K562 (cell line): ENCODE results near the gene CASKIN1. TPM values are rescaled to one million over a fixed set of nuclear protein-coding genes. Genes with fewer than 3 reads are reported as not detected.

Experiments
- ATAC-seq: fragments of 200-7000 bp; cut with Tn5 transposase; 3 replicates; pipeline ENCODE4 v1.9.1; 2020; ENCODE audit warnings: moderate library complexity
- BruUV-seq: library from RNA; stranded (reverse); fragments of 400-500 nt; replicated peaks from 2 replicates; lab custom pipeline; 2021; lab: Mats Ljungman, UMichigan
- CTCF ChIA-PET: fragments of 300-600 bp; formaldehyde crosslinking; extraction: SDS; loops from one replicate; lab custom pipeline; 2021; ENCODE audit warnings: low intra/inter-chr PET ratio; lab: Yijun Ruan, JAX
- POLR2A ChIA-PET: fragments of 300-600, 350-650 bp; sonication (Branson Sonifier 250); formaldehyde crosslinking; extraction: SDS; loops from one replicate; lab custom pipeline; 2021; ENCODE audit warnings: antibody characterized with exemption, inconsistent platforms; lab: Yijun Ruan, JAX
- DNase-seq, 4 experiments: peaks; one replicate each; pipeline versions ENCODE4 v3.0.0 to v3.0.0-alpha.2; 2011 to 2018; ENCODE audit warnings: low spot score in 3 of 4, mixed read lengths in 3 of 4; ENCODE audit errors: extremely low read depth in 1 of 4
- FAIRE-seq: peaks from 2 replicates; lab custom pipeline; 2011; peaks lifted over from hg19 to GRCh38; lab: Jason Lieb, UNC
- H2AFZ ChIP-seq: 2 replicates; pipeline ENCODE4 v1.6.0; 2011; ENCODE audit warnings: low read depth, low read length, control low read depth, inconsistent platforms
- H3K27ac ChIP-seq: fragments of 200-600 bp; 3 replicates; pipeline ENCODE4 v1.8.0; 2011; ENCODE audit warnings: low read depth, mild to moderate bottlenecking, control low read depth, inconsistent platforms, low read length, moderate library complexity, mixed read lengths; ENCODE audit errors: extremely low read depth
- H3K27me3 ChIP-seq, 2 experiments: fragments of 300-600 bp in 1 of 2; 2 replicates in 1 of 2; 3 replicates in 1 of 2; pipeline versions ENCODE4 v1.6.0 to v1.8.0; 2011; ENCODE audit warnings: inconsistent platforms in 2 of 2, low read length in 2 of 2, mild to moderate bottlenecking in 1 of 2, mixed read lengths in 1 of 2, moderate library complexity in 1 of 2; ENCODE audit not compliant: control insufficient read depth in 2 of 2, insufficient read depth in 2 of 2
- H3K36me3 ChIP-seq: fragments of 300-600 bp; 3 replicates; pipeline ENCODE4 v1.8.0; 2011; ENCODE audit warnings: mild to moderate bottlenecking, low read length, inconsistent platforms; ENCODE audit not compliant: control insufficient read depth, insufficient read depth
- H3K4me1 ChIP-seq, 2 experiments: fragments of 200-600 bp in 1 of 2; replicated peaks in 1 of 2; 2 replicates in 1 of 2; 3 replicates in 1 of 2; pipeline versions ENCODE4 v1.5.1 to v1.8.0; 2011; ENCODE audit warnings: inconsistent platforms in 2 of 2, low read length in 2 of 2, mild to moderate bottlenecking in 1 of 2, mixed read lengths in 1 of 2, moderate library complexity in 1 of 2; ENCODE audit not compliant: control insufficient read depth in 2 of 2, insufficient read depth in 2 of 2
- H3K4me2 ChIP-seq: 2 replicates; pipeline ENCODE4 v1.6.1; 2011; ENCODE audit warnings: low read length, control low read depth, inconsistent platforms, mixed read lengths; ENCODE audit not compliant: insufficient read depth
- H3K4me3 ChIP-seq: fragments of 200-600 bp; sonication (generic), shearing (Covaris generic); 2 replicates; pipeline ENCODE4 v1.5.1; 2016; ENCODE audit warnings: control low read depth, inconsistent platforms
- H3K79me2 ChIP-seq: fragments of 200-600 bp; 3 replicates; pipeline ENCODE4 v1.8.0; 2011; ENCODE audit warnings: low read length, inconsistent platforms; ENCODE audit not compliant: control insufficient read depth, insufficient read depth
- H3K9ac ChIP-seq, 2 experiments: 2 replicates each; pipeline versions ENCODE4 v1.6.0 to v1.6.1; 2011; ENCODE audit warnings: low read depth in 2 of 2, low read length in 2 of 2, control low read depth in 1 of 2, inconsistent platforms in 1 of 2, mild to moderate bottlenecking in 1 of 2, mixed read lengths in 1 of 2; ENCODE audit not compliant: insufficient read depth in 1 of 2
- H3K9me1 ChIP-seq: one replicate; pipeline ENCODE4 v1.6.0; 2011; ENCODE audit warnings: inconsistent platforms, mild to moderate bottlenecking, low read length, moderate library complexity; ENCODE audit not compliant: control insufficient read depth, insufficient read depth
- H3K9me3 ChIP-seq: replicated peaks from 2 replicates; pipeline ENCODE4 v1.5.1; 2011; ENCODE audit warnings: low read depth, low read length, inconsistent platforms; ENCODE audit not compliant: control insufficient read depth, insufficient read depth
- H4K20me1 ChIP-seq: replicated peaks from 2 replicates; pipeline ENCODE4 v1.6.1; 2011; ENCODE audit warnings: low read length, inconsistent platforms, mixed read lengths; ENCODE audit not compliant: control insufficient read depth, insufficient read depth
- DIDO1 ChIP-seq: fragments of 450-650 bp; IDR thresholded peaks from 2 replicates; pipeline ENCODE4 v1.6.1; 2016; ENCODE audit warnings: low read depth, missing biosample characterization, missing genetic modification characterization
- NCOR1 ChIP-seq: fragments of 450-650 bp; IDR thresholded peaks from 2 replicates; pipeline ENCODE4 v1.6.1; 2016; ENCODE audit warnings: mild to moderate bottlenecking, moderate library complexity
- PPARD ChIP-seq: fragments of 250-450 bp; sonication (Bioruptor Pico); IDR thresholded peaks from 2 replicates; pipeline ENCODE4 v1.8.0; 2022; ENCODE audit warnings: inconsistent platforms, mild to moderate bottlenecking, moderate library complexity
- TAF15 ChIP-seq: fragments of 200-400 bp; formaldehyde crosslinking; IDR thresholded peaks from 2 replicates; pipeline ENCODE4 v1.6.1; 2017; ENCODE audit warnings: mild to moderate bottlenecking, low read depth, low read length, moderate library complexity
- ZKSCAN8 ChIP-seq: fragments of 200-800 bp; sonication (Bioruptor generic); IDR thresholded peaks from 2 replicates; pipeline ENCODE4 v1.6.1; 2016; ENCODE audit warnings: missing genetic modification characterization, missing compliant biosample characterization
- ZNF274 ChIP-seq: IDR thresholded peaks from 2 replicates; pipeline ENCODE4 v1.6.1; 2011; ENCODE audit warnings: low read depth, mild to moderate bottlenecking, low read length, moderate library complexity, borderline replicate concordance
- ZNF324 ChIP-seq: fragments of 250-450 bp; sonication (Bioruptor Pico); IDR thresholded peaks from 2 replicates; pipeline ENCODE4 v1.4.0; 2020; ENCODE audit warnings: mild to moderate bottlenecking
- ZNF41 ChIP-seq: fragments of 250-450 bp; sonication (Bioruptor Pico); conservative IDR thresholded peaks from 2 replicates; pipeline ENCODE4 v1.4.0; 2020; ENCODE audit warnings: mild to moderate bottlenecking
- ZNF57 ChIP-seq: fragments of 450-650 bp; formaldehyde crosslinking; IDR thresholded peaks from 2 replicates; pipeline ENCODE4 v1.4.0; 2020; ENCODE audit warnings: mild to moderate bottlenecking, moderate library complexity
- ZNF780A ChIP-seq: fragments of 250-450 bp; sonication (Bioruptor Pico); IDR thresholded peaks from 2 replicates; pipeline ENCODE4 v1.5.0; 2021; ENCODE audit warnings: mild to moderate bottlenecking
- ZZZ3 ChIP-seq: fragments of 450-650 bp; IDR thresholded peaks from 2 replicates; pipeline ENCODE4 v1.6.1; 2016; ENCODE audit warnings: antibody characterized with exemption, mild to moderate bottlenecking, moderate library complexity
- WGBS: fragments of 100-300 bp; shearing (Covaris generic); methylation state at CpG from one replicate; pipeline ENCODE4 v1.1.6; 2016; ENCODE audit warnings: low coverage, mixed read lengths; ENCODE audit not compliant: insufficient coverage; ENCODE audit errors: missing lambda C conversion rate; 5-methylcytosine and 5-hydroxymethylcytosine counted together
- in situ Hi-C: fragments of 300-500 bp; cut with MboI; formaldehyde crosslinking; loops from 4 replicates; pipeline ENCODE4 v1.15.0; 2018; ENCODE audit warnings: inconsistent platforms, mixed read lengths
- intact Hi-C: fragments of 100-400 bp; cut with micrococcal nuclease; formaldehyde crosslinking; loops from 2 replicates; pipeline ENCODE4 v1.14.2; 2022
- polyA plus RNA-seq, 8 experiments: library from polyadenylated mRNA; depleted of rRNA in 4 of 8; stranded (reverse) in 5 of 8; unstranded in 3 of 8; fragments of >200 nt; fragmentation: Nextera tagmentation in 2 of 8; fragmentation: Illumina TruSeq in 1 of 8; extraction: Ambion mirVana in 2 of 8; extraction: Trizol in 1 of 8; gene quantifications; 2 replicates each; pipeline versions ENCODE4 v1.2.1 to v1.2.3, GENCODE V29; 2011 to 2014; ENCODE audit warnings: inconsistent platforms in 1 of 8, missing spikeins in 1 of 8
- total RNA-seq, 7 experiments: library from RNA; depleted of rRNA in 6 of 7; stranded (reverse); fragments of >200 nt in 6 of 7; fragmentation: Illumina TruSeq in 2 of 7; extraction: Trizol in 2 of 7; gene quantifications; 2 replicates each; pipeline versions ENCODE4 v1.2.1 to v1.2.3, GENCODE V29; 2011 to 2021; ENCODE audit warnings: low replicate concordance in 1 of 7
- TF ChIP-seq, protein P1 (sequence below): sonication (generic); formaldehyde crosslinking; IDR thresholded peaks from 2 replicates; pipeline ENCODE4 v1.8.1; 2023; ENCODE audit warnings: mild to moderate bottlenecking, missing genetic modification reagents

The CASKIN1 gene
- total and polyA plus RNA-seq, 9 of the 15 experiments (the other 6 are each of a cell fraction or from before 2014, with no cell fraction given), result 0.15 to 4.5 (median 1.5) TPM; not detected in 2

DNA sequence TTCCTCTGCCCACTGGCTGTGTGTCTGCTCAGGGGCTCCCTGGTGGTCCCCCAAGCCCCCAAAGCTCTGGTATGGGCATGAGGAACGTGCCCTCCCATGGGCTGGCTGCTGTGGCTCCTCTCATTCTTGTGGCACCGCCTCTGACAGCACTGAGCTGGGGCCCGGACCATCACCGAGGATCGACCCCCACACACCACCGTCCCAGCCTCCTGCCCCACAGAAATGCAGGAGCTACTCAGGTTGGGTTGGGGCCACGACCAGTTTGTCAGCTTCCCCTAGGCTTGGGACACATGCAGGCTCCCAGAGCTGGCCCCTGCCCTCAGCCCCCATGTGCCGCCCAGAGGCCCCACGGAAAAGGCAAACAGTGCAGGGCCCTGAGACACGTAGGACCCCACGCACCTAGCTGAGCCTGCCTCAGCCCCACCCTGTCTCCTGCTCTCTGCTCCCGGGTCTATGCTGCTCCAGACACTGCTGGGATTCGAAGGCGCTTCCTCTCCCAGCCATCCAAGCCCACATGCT is 3.3 kb upstream of the CASKIN1 start:
- in situ Hi-C loops, result no loop called here
- Histone ChIP-seq H3K9ac (peak overlapping the region in 1 of 2 experiments; percentile 56; a peak in 1 of 4 replicates), H3K27me3 (peaks cover 0 to 5% of the 10 kb centered on the region in 2 experiments; a peak in 2 of 5 replicates), H3K4me2 (no peak overlapping the region), H2AFZ (no peak overlapping the region), H3K79me2 (peaks cover 4% of the 10 kb centered on the region; the same call in 2 of the 3 replicates), H4K20me1 (0 out of 2 replicates have a peak, but pooled peaks cover under 1% of the 10 kb centered on the region), H3K4me1 (peaks cover 5 to 46% of the 10 kb centered on the region in 2 experiments; a peak in 4 of 5 replicates), H3K9me1 (no peaks in the 10 kb centered on the region), H3K9me3 (no peaks in the 10 kb centered on the region), H3K27ac (no peak overlapping the region), H3K4me3 (no peak overlapping the region), H3K36me3 (no peaks in the 10 kb centered on the region)
- FAIRE-seq, result no peak
- BruUV-seq, result no TSS peak
- WGBS, result 42% methylated on average over 14 of the region's 14 CpGs
- DNase-seq, result no peak
- ChIA-PET CTCF (no interaction called here), POLR2A (interaction anchor here (0.9 to 1.2 kb wide), 4 partner anchors 9 to 44 kb away, joined by 3 to 6 read pairs (median 4); partner anchors contain the start of gene TRAF7)
- ATAC-seq, result no peak
- intact Hi-C loops, result loop anchor here (5.0 kb wide), 2 partner anchors 53 to 298 kb away; partner anchors contain the start of gene ECI1
- TF ChIP-seq ZNF780A (CRISPR knock-in tag), result no peak
- TF ChIP-seq ZNF57 (CRISPR knock-in tag), result no peak
- TF ChIP-seq TAF15, result no peak
- no peak for TF ChIP-seq ZKSCAN8 (CRISPR knock-in tag)
- no peak for TF ChIP-seq ZNF41
- TF ChIP-seq DIDO1, result no peak
- no peak for TF ChIP-seq ZNF274
- TF ChIP-seq, protein P1, sequence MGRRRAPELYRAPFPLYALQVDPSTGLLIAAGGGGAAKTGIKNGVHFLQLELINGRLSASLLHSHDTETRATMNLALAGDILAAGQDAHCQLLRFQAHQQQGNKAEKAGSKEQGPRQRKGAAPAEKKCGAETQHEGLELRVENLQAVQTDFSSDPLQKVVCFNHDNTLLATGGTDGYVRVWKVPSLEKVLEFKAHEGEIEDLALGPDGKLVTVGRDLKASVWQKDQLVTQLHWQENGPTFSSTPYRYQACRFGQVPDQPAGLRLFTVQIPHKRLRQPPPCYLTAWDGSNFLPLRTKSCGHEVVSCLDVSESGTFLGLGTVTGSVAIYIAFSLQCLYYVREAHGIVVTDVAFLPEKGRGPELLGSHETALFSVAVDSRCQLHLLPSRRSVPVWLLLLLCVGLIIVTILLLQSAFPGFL, result no peak
- no peak for TF ChIP-seq ZZZ3
- no peak for TF ChIP-seq ZNF324
- TF ChIP-seq NCOR1, result no peak
- no peak for TF ChIP-seq PPARD (CRISPR knock-in tag)
